GM21717 (cell line): ENCODE data around the gene TCF25.
A peak's percentile ranks its signal among the peaks of the same experiment; 100 is the strongest.
"Not testable (repeated sequence)": the region's sequence is repeated elsewhere in the genome, so short reads cannot be mapped to it uniquely, and the experiment has no call there.

Source experiments
- ATAC-seq: cut with Tn5 transposase; IDR thresholded peaks from one replicate; pipeline ENCODE4 v1.9.1; 2021; ENCODE audit warnings: mild to moderate bottlenecking, moderate library complexity; ENCODE audit not compliant: unreplicated experiment

The TCF25 gene

GRCh38 chr16:89873109-89873971 is at the start of gene TCF25:
Gene TCF25, plus strand, starts transcription at chr16:89873592. Its CDS starts 76 bp downstream, at chr16:89873668.
- peak; percentile 34 for ATAC-seq

GRCh38 chr16:89823824-89824148 is 49.6 kb upstream of the TCF25 start:
- ATAC-seq, result not testable (repeated sequence)

- no peak for ATAC-seq
These were observed 46.6 kb upstream of the TCF25 start for GRCh38 chr16:89826531-89827382.

- ATAC-seq, result no peak
These were observed 45.8 kb upstream of the TCF25 start for GRCh38 chr16:89827383-89828198.

GRCh38 chr16:89828199-89828869 is 45.1 kb upstream of the TCF25 start, which contains the start of gene SPIRE2:
Gene SPIRE2, plus strand, starts transcription at chr16:89828475. Its CDS starts 76 bp downstream, at chr16:89828551.
- no peak for ATAC-seq

GRCh38 chr16:89828870-89829629 is 44.3 kb upstream of the TCF25 start:
- no peak for ATAC-seq

- ATAC-seq, result no peak
These were observed 43.6 kb upstream of the TCF25 start for GRCh38 chr16:89829630-89830437.

GRCh38 chr16:89831810-89832328 is 41.5 kb upstream of the TCF25 start:
- no peak for ATAC-seq

- ATAC-seq, result not testable (repeated sequence)
These were observed 39.6 kb upstream of the TCF25 start for GRCh38 chr16:89833664-89834363.

GRCh38 chr16:89834813-89835363 is 38.5 kb upstream of the TCF25 start:
- not testable (repeated sequence) for ATAC-seq

- ATAC-seq, result not testable (repeated sequence)
These were observed 36.9 kb upstream of the TCF25 start for GRCh38 chr16:89836484-89836883.

- ATAC-seq, result no peak
These were observed 36.3 kb upstream of the TCF25 start for GRCh38 chr16:89837014-89837546.

GRCh38 chr16:89841275-89841674 is 32.1 kb upstream of the TCF25 start:
- no peak for ATAC-seq

- no peak for ATAC-seq
These were observed 30.7 kb upstream of the TCF25 start for GRCh38 chr16:89842471-89843408.

GRCh38 chr16:89843409-89844350 is 29.7 kb upstream of the TCF25 start:
- no peak for ATAC-seq
